IMR-90 (cell line): ENCODE results near the gene OPRL1.

ENCODE experiments used
- CTCF ChIP-seq: conservative IDR thresholded peaks from 2 replicates; pipeline ENCODE4 v1.5.1; 2012; ENCODE audit warnings: mild to moderate bottlenecking, low read depth, low read length, improper control_type of control experiment
- ELK1 ChIP-seq: fragments of 150-350 bp; IDR thresholded peaks from 2 replicates; pipeline ENCODE4 v1.6.1; 2016; ENCODE audit warnings: low read depth, mild to moderate bottlenecking, low read length, moderate library complexity, borderline replicate concordance
- FOS ChIP-seq: fragments of 150-350 bp; IDR thresholded peaks from 2 replicates; pipeline ENCODE4 v1.6.1; 2016; ENCODE audit warnings: low read depth, low read length
- MAFK ChIP-seq: IDR thresholded peaks from 2 replicates; pipeline ENCODE4 v1.6.1; 2012; ENCODE audit warnings: low read depth, low read length, improper control_type of control experiment
- MAZ ChIP-seq: IDR thresholded peaks from 2 replicates; pipeline ENCODE4 v1.6.1; 2012; ENCODE audit warnings: low read depth, mild to moderate bottlenecking, low read length, improper control_type of control experiment, moderate library complexity, borderline replicate concordance
- NFE2L2 ChIP-seq: fragments of 150-350 bp; IDR thresholded peaks from 2 replicates; pipeline ENCODE4 v1.6.1; 2016; ENCODE audit warnings: low read depth, mild to moderate bottlenecking, low read length
- POLR2A ChIP-seq: IDR thresholded peaks from 2 replicates; pipeline ENCODE4 v1.6.1; 2012; ENCODE audit warnings: mild to moderate bottlenecking, low read depth, low read length
- RFX5 ChIP-seq: IDR thresholded peaks from 2 replicates; pipeline ENCODE4 v1.8.0; 2012; ENCODE audit warnings: low read depth, mild to moderate bottlenecking, low read length, moderate library complexity
- SMC3 ChIP-seq: fragments of 150-350 bp; IDR thresholded peaks from 2 replicates; pipeline ENCODE4 v1.6.1; 2016; ENCODE audit warnings: low read depth, mild to moderate bottlenecking, antibody characterized with exemption, low read length, moderate library complexity
- USF2 ChIP-seq: fragments of 150-350 bp; IDR thresholded peaks from 2 replicates; pipeline ENCODE4 v1.6.1; 2017; ENCODE audit warnings: mild to moderate bottlenecking, antibody characterized with exemption, low read length, low read depth

GRCh38 chr20:64099880-64100565 is 20.1 kb downstream of the OPRL1 start:
- no peak for TF ChIP-seq CTCF
- TF ChIP-seq NFE2L2, result no peak
- TF ChIP-seq POLR2A, result no peak
- no peak for TF ChIP-seq MAZ
- no peak for TF ChIP-seq USF2
- no peak for TF ChIP-seq ELK1
- TF ChIP-seq MAFK, result no peak
- no peak for TF ChIP-seq SMC3
- no peak for TF ChIP-seq RFX5
- TF ChIP-seq FOS, result no peak
